Activated naive CD8-positive, alpha-beta T cell treated with anti-CD3 and anti-CD28 coated beads, Interleukin-2, amount 10 ng/mL, durations not matched to agents 7 days and 5 days (primary cell): ENCODE data around the gene GGT5. TPM values are rescaled to one million over a fixed set of nuclear protein-coding genes. Genes with fewer than 3 reads are reported as not detected.
"Not testable (repeated sequence)": the region's sequence is repeated elsewhere in the genome, so short reads cannot be mapped to it uniquely, and the experiment has no call there.

ENCODE experiments used
- ATAC-seq: fragments of 150-1000 bp; cut with Tn5 transposase; one replicate; pipeline ENCODE4 v1.10.0; 2021; ENCODE audit warnings: low read depth, moderate library complexity
- POLR2A ChIA-PET: fragments of 350-600 bp; sonication (Branson Sonifier 250); formaldehyde crosslinking; loops from one replicate; lab custom pipeline; 2021; ENCODE audit warnings: antibody characterized with exemption; lab: Charles Lee
- DNase-seq: peaks from one replicate; pipeline ENCODE4 v3.0.0; 2021
- H3K27ac Mint-ChIP-seq: one replicate; pipeline ENCODE4 v1.8.0; 2022; ENCODE audit warnings: mild to moderate bottlenecking, mixed read lengths
- H3K27me3 Mint-ChIP-seq: one replicate; pipeline ENCODE4 v1.8.0; 2022; ENCODE audit warnings: mild to moderate bottlenecking, moderate library complexity, mixed read lengths
- H3K36me3 Mint-ChIP-seq: one replicate; pipeline ENCODE4 v1.8.0; 2021; ENCODE audit warnings: mild to moderate bottlenecking, mixed read lengths
- H3K4me1 Mint-ChIP-seq: one replicate; pipeline ENCODE4 v1.8.0; 2021; ENCODE audit warnings: mixed read lengths
- H3K4me3 Mint-ChIP-seq: one replicate; pipeline ENCODE4 v1.8.0; 2022; ENCODE audit warnings: mild to moderate bottlenecking, moderate library complexity, mixed read lengths
- H3K9me3 Mint-ChIP-seq: one replicate; pipeline ENCODE4 v1.8.0; 2021; ENCODE audit warnings: mixed read lengths
- total RNA-seq, 2 experiments: library from RNA; stranded (reverse); gene quantifications; one replicate each; pipeline ENCODE4 v1.2.3, GENCODE V29; 2021

GGT5 gene
- total RNA-seq, 2 experiments from 2014 or later, result 0.11 TPM; not detected in 1

GRCh38 chr22:24253126-24253525, 8.2 kb upstream of the GGT5 start:
- H3K4me1 Mint-ChIP-seq, result not testable (repeated sequence)

GRCh38 chr22:24251286-24251685, 6.4 kb upstream of the GGT5 start:
- ATAC-seq, H3K27me3 Mint-ChIP-seq, H3K36me3 Mint-ChIP-seq, H3K27ac Mint-ChIP-seq, DNase-seq, H3K9me3 Mint-ChIP-seq, H3K4me1 Mint-ChIP-seq, H3K4me3 Mint-ChIP-seq, POLR2A ChIA-PET: not testable (repeated sequence)

More at GRCh38 chr22:24253126-24253525, 8.2 kb upstream of the GGT5 start:
- POLR2A ChIA-PET, H3K27ac Mint-ChIP-seq, ATAC-seq, H3K36me3 Mint-ChIP-seq, H3K4me3 Mint-ChIP-seq, H3K9me3 Mint-ChIP-seq, H3K27me3 Mint-ChIP-seq, DNase-seq: not testable (repeated sequence)

GRCh38 chr22:24249413-24249812, 4.5 kb upstream of the GGT5 start:
- H3K9me3 Mint-ChIP-seq, ATAC-seq, H3K36me3 Mint-ChIP-seq, H3K27ac Mint-ChIP-seq, DNase-seq, H3K4me3 Mint-ChIP-seq, H3K4me1 Mint-ChIP-seq, POLR2A ChIA-PET, H3K27me3 Mint-ChIP-seq: not testable (repeated sequence)

GRCh38 chr22:24248611-24249010, 3.7 kb upstream of the GGT5 start:
- H3K27ac Mint-ChIP-seq, H3K9me3 Mint-ChIP-seq, H3K36me3 Mint-ChIP-seq, ATAC-seq, H3K4me1 Mint-ChIP-seq, POLR2A ChIA-PET, H3K4me3 Mint-ChIP-seq, H3K27me3 Mint-ChIP-seq, DNase-seq: not testable (repeated sequence)

GRCh38 chr22:24247564-24248344, 2.9 kb upstream of the GGT5 start:
- H3K4me3 Mint-ChIP-seq, result no peak overlapping the region
- POLR2A ChIA-PET, result interaction anchor here (0.8 to 1.3 kb wide), 3 partner anchors 50 to 90 kb away, joined by 3 to 5 read pairs (median 3); no protein-coding TSS in a partner anchor
- H3K36me3 Mint-ChIP-seq, result no peaks in the 10 kb centered on the region
- H3K9me3 Mint-ChIP-seq, result no peaks in the 10 kb centered on the region
- peak overlapping the region; percentile 64 for H3K27ac Mint-ChIP-seq
- peak; percentile 91 for ATAC-seq
- H3K27me3 Mint-ChIP-seq, result no peaks in the 10 kb centered on the region
- peaks cover 14% of the 10 kb centered on the region for H3K4me1 Mint-ChIP-seq
- DNase-seq, result peak; percentile 74

GRCh38 chr22:24247011-24247507, 2.2 kb upstream of the GGT5 start:
- no peaks in the 10 kb centered on the region for H3K9me3 Mint-ChIP-seq
- ATAC-seq, result no peak
- H3K27me3 Mint-ChIP-seq, result no peaks in the 10 kb centered on the region
- no peak overlapping the region for H3K4me3 Mint-ChIP-seq
- POLR2A ChIA-PET, result interaction anchor here (0.8 to 1.3 kb wide), 3 partner anchors 50 to 90 kb away, joined by 3 to 5 read pairs (median 3); no protein-coding TSS in a partner anchor
- peaks cover 18% of the 10 kb centered on the region for H3K4me1 Mint-ChIP-seq
- H3K36me3 Mint-ChIP-seq, result no peaks in the 10 kb centered on the region
- no peak for DNase-seq
- peak overlapping the region; percentile 64 for H3K27ac Mint-ChIP-seq

- POLR2A ChIA-PET, H3K36me3 Mint-ChIP-seq, H3K9me3 Mint-ChIP-seq, H3K4me3 Mint-ChIP-seq, H3K27me3 Mint-ChIP-seq, DNase-seq, ATAC-seq: not testable (repeated sequence)
- Mint-ChIP-seq H3K27ac (peak overlapping the region; percentile 42), H3K4me1 (peaks cover 27% of the 10 kb centered on the region)
Measured at GRCh38 chr22:24245584-24246561, 991 bp upstream of the GGT5 start.

- POLR2A ChIA-PET, result no interaction called here
- no peaks in the 10 kb centered on the region for H3K9me3 Mint-ChIP-seq
- peak overlapping the region; percentile 59 for H3K4me3 Mint-ChIP-seq
- peaks cover 35% of the 10 kb centered on the region for H3K4me1 Mint-ChIP-seq
- H3K27me3 Mint-ChIP-seq, result no peaks in the 10 kb centered on the region
- no peaks in the 10 kb centered on the region for H3K36me3 Mint-ChIP-seq
- DNase-seq (no peak), ATAC-seq (no peak)
- H3K27ac Mint-ChIP-seq, result peak overlapping the region; percentile 90
Measured at GRCh38 chr22:24244144-24244787, 616 bp downstream of the GGT5 start.

- peak overlapping the region; percentile 74 for H3K4me3 Mint-ChIP-seq
- not testable (repeated sequence) for H3K36me3 Mint-ChIP-seq, H3K27me3 Mint-ChIP-seq, ATAC-seq, H3K9me3 Mint-ChIP-seq, DNase-seq
- peak overlapping the region; percentile 94 for H3K27ac Mint-ChIP-seq
- peaks cover 35% of the 10 kb centered on the region for H3K4me1 Mint-ChIP-seq
- POLR2A ChIA-PET, result interaction anchor here (1.7 kb wide), 1 partner anchor 45 kb away, joined by 15 read pairs; no protein-coding TSS in a partner anchor
Measured at GRCh38 chr22:24243417-24243816, 1.5 kb downstream of the GGT5 start.

GRCh38 chr22:24240985-24241692, 3.7 kb downstream of the GGT5 start:
- Mint-ChIP-seq H3K4me3 (peak overlapping the region; percentile 58), H3K4me1 (peaks cover 37% of the 10 kb centered on the region), H3K27ac (peak overlapping the region; percentile 77)
- peak; percentile 30 for ATAC-seq
- not testable (repeated sequence) for H3K27me3 Mint-ChIP-seq, H3K36me3 Mint-ChIP-seq, H3K9me3 Mint-ChIP-seq, DNase-seq
- POLR2A ChIA-PET, result interaction anchor here (1.1 kb wide), 1 partner anchor 26 kb away, joined by 7 read pairs; no protein-coding TSS in a partner anchor

GRCh38 chr22:24240381-24240780, 4.5 kb downstream of the GGT5 start:
- no peak for DNase-seq
- H3K36me3 Mint-ChIP-seq, result no peaks in the 10 kb centered on the region
- H3K9me3 Mint-ChIP-seq, result no peaks in the 10 kb centered on the region
- peaks cover 41% of the 10 kb centered on the region for H3K4me1 Mint-ChIP-seq
- H3K27ac Mint-ChIP-seq, result peak overlapping the region; percentile 77
- no peaks in the 10 kb centered on the region for H3K27me3 Mint-ChIP-seq
- POLR2A ChIA-PET, result interaction anchor here (0.7 to 1.1 kb wide), 2 partner anchors 24 to 26 kb away, joined by 6 to 7 read pairs; no protein-coding TSS in a partner anchor
- H3K4me3 Mint-ChIP-seq, result no peak overlapping the region
- ATAC-seq, result no peak

- H3K36me3 Mint-ChIP-seq, H3K4me3 Mint-ChIP-seq, ATAC-seq, H3K27me3 Mint-ChIP-seq, H3K9me3 Mint-ChIP-seq, DNase-seq, POLR2A ChIA-PET, H3K27ac Mint-ChIP-seq: not testable (repeated sequence)
- H3K4me1 Mint-ChIP-seq, result peaks cover 31% of the 10 kb centered on the region
Measured at GRCh38 chr22:24238101-24238694, 6.7 kb downstream of the GGT5 start.
